ENCODE measurements around the gene DNAI7. TPM values are rescaled to one million over a fixed set of nuclear protein-coding genes. Genes with fewer than 3 reads are reported as not detected.

Gene DNAI7
- total and polyA plus RNA-seq, 2 of the 13 experiments (the other 11 are each of a cell fraction or from before 2014, with no cell fraction given): 0.04 to 0.25 TPM

DNA sequence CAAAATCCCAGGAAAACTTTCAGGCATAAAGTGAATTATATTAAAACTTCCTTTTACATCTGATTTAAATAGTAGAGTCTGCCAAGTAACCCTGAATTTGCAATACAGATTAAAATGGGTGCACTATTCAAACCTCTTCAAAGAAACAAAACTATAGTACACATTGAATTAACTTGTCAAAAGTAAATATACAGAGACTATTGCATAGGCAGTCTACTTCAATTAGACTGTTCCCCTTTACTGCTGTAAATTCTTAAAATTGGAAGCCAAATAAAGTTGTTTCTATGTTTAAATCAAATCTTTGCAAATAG lies 48.7 kb upstream of the DNAI7 start:
- Histone ChIP-seq H2AFZ (ENCODE audit: low read length) (no peak overlapping the region), H3K79me2 (ENCODE audit: insufficient read depth, low read length) (peaks cover 10% of the 10 kb centered on the region), H3K4me2 (ENCODE audit: low read depth, low read length) (no peak overlapping the region), H3K9me3 (ENCODE audit: low read length) (no peaks in the 10 kb centered on the region), H4K20me1 (ENCODE audit: insufficient read depth, low read length) (no peaks in the 10 kb centered on the region), H3K36me3 (replicated peaks in 1 of 2; ENCODE audit: control insufficient read depth in 1 of 2, insufficient read depth in 2 of 2, low read length in 2 of 2) (peaks cover 1 to 6% of the 10 kb centered on the region in 2 experiments; a peak in 1 of 5 replicates), H3K27ac (ENCODE audit: extremely low read length, insufficient read depth, low read length) (no peak overlapping the region), H3K9ac (ENCODE audit: insufficient read depth, low read depth, low read length) (no peak overlapping the region), H3K27me3 (ENCODE audit: control insufficient read depth in 1 of 2, insufficient read depth in 2 of 2, low read length in 2 of 2) (no peaks in the 10 kb centered on the region), H3K4me3 (replicated peaks in 1 of 3; ENCODE audit: insufficient read depth in 1 of 3, low read depth in 2 of 3, low read length in 3 of 3) (no peak overlapping the region), H3K4me1 (ENCODE audit: insufficient read depth, low read length) (no peaks in the 10 kb centered on the region)
- intact Hi-C loops (cut with micrococcal nuclease; ENCODE audit: unreplicated experiment): no loop called here
- no TSS peak for BruUV-seq (replicated peaks)
- FAIRE-seq (no peak), DNase-seq (ENCODE audit: low spot score) (no peak), ATAC-seq (no peak)
- ChIA-PET CTCF (ENCODE audit: low intra/inter-chr PET ratio, low total read pairs) (no interaction called here), POLR2A (no interaction called here)
- in situ Hi-C loops (cut with HindIII; ENCODE audit: extremely low pct_ligation_motif_present, low pct_unique_long_range_greater_than_20kb): no loop called here
- TF ChIP-seq HCFC1 (IDR thresholded peaks at IDR 0.05; ENCODE audit: low read depth, low read length) (no peak), ZNF782 (CRISPR knock-in tag; IDR thresholded peaks at IDR 0.05; ENCODE audit: borderline replicate concordance) (no peak), RFXAP (CRISPR knock-in tag; IDR thresholded peaks at IDR 0.05; ENCODE audit: borderline replicate concordance) (no peak), ZNF296 (CRISPR knock-in tag; conservative IDR thresholded peaks at IDR 0.05) (no peak), ZNF891 (CRISPR knock-in tag; IDR thresholded peaks at IDR 0.05) (no peak), RCOR2 (CRISPR knock-in tag; IDR thresholded peaks at IDR 0.05) (no peak), ZNF382 (CRISPR knock-in tag; IDR thresholded peaks at IDR 0.05; ENCODE audit: borderline replicate concordance) (no peak), SUZ12 (IDR thresholded peaks at IDR 0.05; ENCODE audit: low read depth, low read length) (no peak), KAT8 (CRISPR knock-in tag; IDR thresholded peaks at IDR 0.05) (no peak), BRCA1 (CRISPR knock-in tag; IDR thresholded peaks at IDR 0.05) (no peak)
- TF ChIP-seq, protein P1, sequence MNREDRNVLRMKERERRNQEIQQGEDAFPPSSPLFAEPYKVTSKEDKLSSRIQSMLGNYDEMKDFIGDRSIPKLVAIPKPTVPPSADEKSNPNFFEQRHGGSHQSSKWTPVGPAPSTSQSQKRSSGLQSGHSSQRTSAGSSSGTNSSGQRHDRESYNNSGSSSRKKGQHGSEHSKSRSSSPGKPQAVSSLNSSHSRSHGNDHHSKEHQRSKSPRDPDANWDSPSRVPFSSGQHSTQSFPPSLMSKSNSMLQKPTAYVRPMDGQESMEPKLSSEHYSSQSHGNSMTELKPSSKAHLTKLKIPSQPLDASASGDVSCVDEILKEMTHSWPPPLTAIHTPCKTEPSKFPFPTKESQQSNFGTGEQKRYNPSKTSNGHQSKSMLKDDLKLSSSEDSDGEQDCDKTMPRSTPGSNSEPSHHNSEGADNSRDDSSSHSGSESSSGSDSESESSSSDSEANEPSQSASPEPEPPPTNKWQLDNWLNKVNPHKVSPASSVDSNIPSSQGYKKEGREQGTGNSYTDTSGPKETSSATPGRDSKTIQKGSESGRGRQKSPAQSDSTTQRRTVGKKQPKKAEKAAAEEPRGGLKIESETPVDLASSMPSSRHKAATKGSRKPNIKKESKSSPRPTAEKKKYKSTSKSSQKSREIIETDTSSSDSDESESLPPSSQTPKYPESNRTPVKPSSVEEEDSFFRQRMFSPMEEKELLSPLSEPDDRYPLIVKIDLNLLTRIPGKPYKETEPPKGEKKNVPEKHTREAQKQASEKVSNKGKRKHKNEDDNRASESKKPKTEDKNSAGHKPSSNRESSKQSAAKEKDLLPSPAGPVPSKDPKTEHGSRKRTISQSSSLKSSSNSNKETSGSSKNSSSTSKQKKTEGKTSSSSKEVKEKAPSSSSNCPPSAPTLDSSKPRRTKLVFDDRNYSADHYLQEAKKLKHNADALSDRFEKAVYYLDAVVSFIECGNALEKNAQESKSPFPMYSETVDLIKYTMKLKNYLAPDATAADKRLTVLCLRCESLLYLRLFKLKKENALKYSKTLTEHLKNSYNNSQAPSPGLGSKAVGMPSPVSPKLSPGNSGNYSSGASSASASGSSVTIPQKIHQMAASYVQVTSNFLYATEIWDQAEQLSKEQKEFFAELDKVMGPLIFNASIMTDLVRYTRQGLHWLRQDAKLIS (CRISPR knock-in tag; IDR thresholded peaks at IDR 0.05): no peak
- TF ChIP-seq, protein P2, sequence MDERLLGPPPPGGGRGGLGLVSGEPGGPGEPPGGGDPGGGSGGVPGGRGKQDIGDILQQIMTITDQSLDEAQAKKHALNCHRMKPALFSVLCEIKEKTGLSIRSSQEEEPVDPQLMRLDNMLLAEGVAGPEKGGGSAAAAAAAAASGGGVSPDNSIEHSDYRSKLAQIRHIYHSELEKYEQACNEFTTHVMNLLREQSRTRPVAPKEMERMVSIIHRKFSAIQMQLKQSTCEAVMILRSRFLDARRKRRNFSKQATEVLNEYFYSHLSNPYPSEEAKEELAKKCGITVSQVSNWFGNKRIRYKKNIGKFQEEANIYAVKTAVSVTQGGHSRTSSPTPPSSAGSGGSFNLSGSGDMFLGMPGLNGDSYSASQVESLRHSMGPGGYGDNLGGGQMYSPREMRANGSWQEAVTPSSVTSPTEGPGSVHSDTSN (CRISPR knock-in tag; IDR thresholded peaks at IDR 0.05): no peak
- TF ChIP-seq, protein P3, sequence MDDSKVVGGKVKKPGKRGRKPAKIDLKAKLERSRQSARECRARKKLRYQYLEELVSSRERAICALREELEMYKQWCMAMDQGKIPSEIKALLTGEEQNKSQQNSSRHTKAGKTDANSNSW (CRISPR knock-in tag; IDR thresholded peaks at IDR 0.05; ENCODE audit: borderline replicate concordance): no peak
